Chondrocyte (in vitro differentiated cells): ENCODE results near the gene SMG9. TPM values are rescaled to one million over a fixed set of nuclear protein-coding genes. Genes with fewer than 3 reads are reported as not detected.
"Not testable (repeated sequence)": the region's sequence is repeated elsewhere in the genome, so short reads cannot be mapped to it uniquely, and the experiment has no call there.

ENCODE experiments used
- DNase-seq: peaks from one replicate; pipeline ENCODE4 v3.0.0; 2021; ENCODE audit warnings: mixed read lengths, low spot score
- H3K27ac Mint-ChIP-seq: one replicate; pipeline ENCODE4 v1.8.0; 2021; ENCODE audit warnings: mild to moderate bottlenecking, moderate library complexity, mixed read lengths; ENCODE audit not compliant: unreplicated experiment
- H3K27me3 Mint-ChIP-seq: 2 replicates; pipeline ENCODE4 v1.8.0; 2021; ENCODE audit warnings: low read depth, mixed read lengths
- H3K36me3 Mint-ChIP-seq: 2 replicates; pipeline ENCODE4 v1.8.0; 2021; ENCODE audit warnings: low read depth, mixed read lengths
- H3K4me1 Mint-ChIP-seq: 2 replicates; pipeline ENCODE4 v1.8.0; 2021; ENCODE audit warnings: low read depth, mild to moderate bottlenecking, mixed read lengths
- H3K4me3 Mint-ChIP-seq: one replicate; pipeline ENCODE4 v1.8.0; 2021; ENCODE audit warnings: mild to moderate bottlenecking, moderate library complexity, mixed read lengths; ENCODE audit not compliant: unreplicated experiment
- H3K9me3 Mint-ChIP-seq: 2 replicates; pipeline ENCODE4 v1.8.0; 2021; ENCODE audit warnings: low read depth, mixed read lengths
- total RNA-seq: library from RNA; stranded (reverse); gene quantifications from 3 replicates; pipeline ENCODE4 v1.2.1, GENCODE V29; 2021
- TF ChIP-seq, protein P1 (sequence below): fragments of 200-600 bp; sonication (generic); IDR thresholded peaks from 2 replicates; pipeline ENCODE4 v1.5.0; 2021; ENCODE audit warnings: antibody characterized with exemption, mild to moderate bottlenecking, moderate library complexity

Gene SMG9
- total RNA-seq, 1 donor from 2014 or later: 46.9 TPM

DNA sequence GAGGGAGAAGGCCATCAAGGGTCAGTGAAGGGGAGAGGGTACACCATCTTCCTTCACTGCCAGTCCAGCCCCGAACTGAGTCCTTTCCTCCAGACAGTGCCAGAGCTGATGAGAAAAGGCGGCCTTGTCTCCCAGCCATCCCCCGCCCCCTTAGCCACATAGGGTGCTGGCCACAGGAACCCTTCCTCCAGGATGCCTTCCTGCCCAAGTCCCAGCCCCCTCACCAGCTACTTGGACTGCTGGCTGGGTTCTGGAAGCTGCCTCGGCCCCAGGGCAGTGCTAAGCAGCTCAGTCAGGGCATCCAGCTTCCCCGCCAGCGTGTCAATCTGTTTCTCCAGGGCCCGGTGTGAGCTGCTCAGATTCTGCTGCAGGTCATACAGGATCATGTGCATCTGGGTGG is 12.6 kb upstream of the SMG9 start:
- H3K4me3 Mint-ChIP-seq: no peak overlapping the region
- peak; percentile 56 for DNase-seq
- no peak overlapping the region for H3K27ac Mint-ChIP-seq
- H3K9me3 Mint-ChIP-seq: no peaks in the 10 kb centered on the region
- TF ChIP-seq, protein P1, sequence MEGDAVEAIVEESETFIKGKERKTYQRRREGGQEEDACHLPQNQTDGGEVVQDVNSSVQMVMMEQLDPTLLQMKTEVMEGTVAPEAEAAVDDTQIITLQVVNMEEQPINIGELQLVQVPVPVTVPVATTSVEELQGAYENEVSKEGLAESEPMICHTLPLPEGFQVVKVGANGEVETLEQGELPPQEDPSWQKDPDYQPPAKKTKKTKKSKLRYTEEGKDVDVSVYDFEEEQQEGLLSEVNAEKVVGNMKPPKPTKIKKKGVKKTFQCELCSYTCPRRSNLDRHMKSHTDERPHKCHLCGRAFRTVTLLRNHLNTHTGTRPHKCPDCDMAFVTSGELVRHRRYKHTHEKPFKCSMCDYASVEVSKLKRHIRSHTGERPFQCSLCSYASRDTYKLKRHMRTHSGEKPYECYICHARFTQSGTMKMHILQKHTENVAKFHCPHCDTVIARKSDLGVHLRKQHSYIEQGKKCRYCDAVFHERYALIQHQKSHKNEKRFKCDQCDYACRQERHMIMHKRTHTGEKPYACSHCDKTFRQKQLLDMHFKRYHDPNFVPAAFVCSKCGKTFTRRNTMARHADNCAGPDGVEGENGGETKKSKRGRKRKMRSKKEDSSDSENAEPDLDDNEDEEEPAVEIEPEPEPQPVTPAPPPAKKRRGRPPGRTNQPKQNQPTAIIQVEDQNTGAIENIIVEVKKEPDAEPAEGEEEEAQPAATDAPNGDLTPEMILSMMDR: no peak
- no peaks in the 10 kb centered on the region for H3K27me3 Mint-ChIP-seq
- H3K4me1 Mint-ChIP-seq: peaks cover 41% of the 10 kb centered on the region
- H3K36me3 Mint-ChIP-seq: peaks cover 3% of the 10 kb centered on the region

DNA sequence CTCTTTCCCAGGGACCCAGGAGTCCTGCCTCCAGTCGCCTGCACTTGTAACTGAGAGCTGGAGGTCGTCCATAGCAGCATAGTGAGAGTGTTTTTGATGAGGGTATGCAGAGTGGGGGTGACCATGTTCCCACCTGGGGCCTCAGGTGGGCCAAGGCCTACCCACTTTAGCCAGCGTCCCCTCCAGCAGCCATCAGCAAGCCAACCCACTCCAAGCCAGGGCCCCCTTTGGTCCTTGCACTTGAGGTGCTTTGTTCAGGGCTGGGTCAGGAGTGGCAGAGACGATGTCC is 11.9 kb upstream of the SMG9 start:
- no peak for DNase-seq
- peaks cover 3% of the 10 kb centered on the region for H3K36me3 Mint-ChIP-seq
- H3K4me3 Mint-ChIP-seq: no peak overlapping the region
- H3K27me3 Mint-ChIP-seq: no peaks in the 10 kb centered on the region
- no peaks in the 10 kb centered on the region for H3K9me3 Mint-ChIP-seq
- TF ChIP-seq, protein P1: peak; percentile 52
- no peak overlapping the region for H3K27ac Mint-ChIP-seq
- H3K4me1 Mint-ChIP-seq: peaks cover 46% of the 10 kb centered on the region

DNA sequence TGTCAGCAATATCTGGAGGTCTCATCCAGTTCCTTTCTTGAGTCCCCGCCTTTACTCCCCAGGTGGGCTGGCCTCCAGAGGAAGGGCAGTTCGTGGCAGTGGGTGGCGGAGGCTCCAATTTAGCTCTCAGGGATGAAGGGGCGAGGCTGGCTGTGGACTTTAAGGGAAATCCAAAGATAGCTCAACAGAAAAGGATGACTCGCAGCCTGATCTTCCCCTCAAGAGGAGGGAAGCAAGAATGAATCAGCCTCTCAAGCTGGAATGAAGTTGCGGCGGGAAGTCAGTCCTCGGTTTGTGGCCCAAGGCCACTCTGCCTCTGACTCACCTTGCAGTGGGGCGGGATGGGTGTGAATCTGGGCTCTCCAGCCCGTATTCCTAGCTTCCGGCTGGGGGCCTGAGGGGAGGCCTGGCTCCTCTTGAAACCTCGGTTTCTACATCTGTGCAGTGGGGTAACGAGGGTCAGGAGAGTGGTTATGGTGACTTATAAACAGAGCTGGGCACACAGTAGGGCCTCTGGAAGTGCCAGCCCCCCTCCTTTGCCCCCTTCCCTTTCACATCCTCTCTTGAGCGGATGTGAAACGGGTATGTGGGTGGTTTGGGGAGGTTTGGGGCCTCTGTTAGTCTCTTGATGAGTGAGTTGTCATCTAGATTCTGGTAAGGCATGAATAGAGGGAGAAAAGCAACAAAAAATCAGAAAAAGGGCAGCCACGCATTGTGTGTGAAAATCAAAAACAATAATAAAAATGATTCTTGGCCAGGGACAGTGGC is 10.5 kb upstream of the SMG9 start:
- H3K36me3 Mint-ChIP-seq: peaks cover 3% of the 10 kb centered on the region
- TF ChIP-seq, protein P1: no peak
- H3K4me3 Mint-ChIP-seq: no peak overlapping the region
- peaks cover 53% of the 10 kb centered on the region for H3K4me1 Mint-ChIP-seq
- peak; percentile 95 for DNase-seq
- H3K9me3 Mint-ChIP-seq: no peaks in the 10 kb centered on the region
- no peaks in the 10 kb centered on the region for H3K27me3 Mint-ChIP-seq
- H3K27ac Mint-ChIP-seq: peak overlapping the region; percentile 95

DNA sequence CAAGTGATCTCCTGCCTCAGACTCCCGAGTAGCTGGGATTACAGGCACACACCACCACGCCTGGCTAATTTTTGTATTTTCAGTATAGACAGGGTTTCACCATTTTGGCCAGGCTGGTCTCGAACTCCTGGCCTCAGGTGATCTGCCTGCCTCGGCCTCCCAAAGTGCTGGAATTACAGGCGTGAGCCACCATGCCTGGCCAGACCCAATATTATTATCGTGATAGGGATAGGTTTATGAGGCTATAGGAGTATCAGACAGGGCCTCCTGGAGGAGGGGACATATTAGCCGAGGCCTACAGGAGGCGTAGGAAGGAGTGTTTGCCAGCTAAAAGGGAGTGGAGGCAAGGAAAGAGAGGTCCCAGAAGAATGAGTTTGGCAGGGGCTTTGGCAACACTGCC is 9.9 kb upstream of the SMG9 start:
- H3K4me3 Mint-ChIP-seq, H3K9me3 Mint-ChIP-seq, H3K27me3 Mint-ChIP-seq, H3K36me3 Mint-ChIP-seq: not testable (repeated sequence)
- peak; percentile 20 for DNase-seq
- peak overlapping the region; percentile 95 for H3K27ac Mint-ChIP-seq
- H3K4me1 Mint-ChIP-seq: peaks cover 55% of the 10 kb centered on the region

DNA sequence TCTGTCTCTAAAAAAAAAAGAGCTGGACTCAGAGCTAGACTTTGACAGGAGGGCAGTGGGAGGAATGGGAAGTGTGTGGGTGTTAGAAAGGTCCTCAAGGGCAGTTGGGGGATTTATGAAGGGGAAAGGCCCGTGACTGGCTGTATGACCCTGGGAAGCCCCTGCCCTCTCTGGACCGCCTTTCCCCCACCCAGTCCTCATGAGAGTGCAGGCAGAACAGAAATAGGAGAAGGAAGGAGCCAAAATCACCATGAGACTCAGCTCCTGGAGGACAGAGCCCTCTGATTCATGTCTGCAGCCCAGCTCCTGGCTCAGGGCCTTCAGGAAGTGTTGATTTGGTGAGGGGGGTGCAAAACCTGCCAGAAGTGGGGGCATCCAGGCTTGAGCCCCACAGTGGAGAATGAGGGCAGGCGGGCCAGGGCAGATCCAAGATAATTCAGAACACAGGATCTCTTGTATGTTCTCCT is 8.7 kb upstream of the SMG9 start:
- Mint-ChIP-seq H3K27me3 (no peaks in the 10 kb centered on the region), H3K9me3 (no peaks in the 10 kb centered on the region), H3K36me3 (no peaks in the 10 kb centered on the region), H3K4me1 (peaks cover 65% of the 10 kb centered on the region), H3K4me3 (no peak overlapping the region), H3K27ac (peak overlapping the region; percentile 90)
- DNase-seq: no peak
- TF ChIP-seq, protein P1: no peak

DNA sequence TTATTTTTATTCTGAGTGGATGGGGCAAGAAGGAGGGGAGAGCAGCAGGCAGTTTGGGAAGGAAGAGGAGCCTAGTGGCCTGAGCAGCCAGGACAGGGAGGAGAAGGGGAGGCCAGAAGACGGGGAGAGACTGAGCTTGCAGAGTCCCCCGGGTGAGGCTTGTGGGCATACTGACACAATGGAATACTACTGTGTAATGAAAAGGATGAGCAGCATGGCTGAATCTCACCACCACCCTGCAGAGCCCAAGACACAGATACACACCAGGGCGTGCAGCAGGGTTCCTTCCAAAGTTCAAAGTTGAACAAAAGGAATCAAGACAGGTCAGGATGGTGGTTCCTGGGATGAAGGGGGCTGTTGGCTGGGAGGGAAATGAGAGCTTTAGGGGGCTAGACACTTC is 8.1 kb upstream of the SMG9 start:
- Mint-ChIP-seq H3K36me3 (no peaks in the 10 kb centered on the region), H3K9me3 (no peaks in the 10 kb centered on the region), H3K4me3 (no peak overlapping the region), H3K27me3 (no peaks in the 10 kb centered on the region), H3K4me1 (peaks cover 71% of the 10 kb centered on the region), H3K27ac (peak overlapping the region; percentile 90)
- TF ChIP-seq, protein P1: no peak
- no peak for DNase-seq
